ENCODE results near the gene WBP2. TPM values are rescaled to one million over a fixed set of nuclear protein-coding genes. Genes with fewer than 3 reads are reported as not detected.

The WBP2 gene
- total RNA-seq, 2 experiments from 2014 or later, result 107 TPM

DNA sequence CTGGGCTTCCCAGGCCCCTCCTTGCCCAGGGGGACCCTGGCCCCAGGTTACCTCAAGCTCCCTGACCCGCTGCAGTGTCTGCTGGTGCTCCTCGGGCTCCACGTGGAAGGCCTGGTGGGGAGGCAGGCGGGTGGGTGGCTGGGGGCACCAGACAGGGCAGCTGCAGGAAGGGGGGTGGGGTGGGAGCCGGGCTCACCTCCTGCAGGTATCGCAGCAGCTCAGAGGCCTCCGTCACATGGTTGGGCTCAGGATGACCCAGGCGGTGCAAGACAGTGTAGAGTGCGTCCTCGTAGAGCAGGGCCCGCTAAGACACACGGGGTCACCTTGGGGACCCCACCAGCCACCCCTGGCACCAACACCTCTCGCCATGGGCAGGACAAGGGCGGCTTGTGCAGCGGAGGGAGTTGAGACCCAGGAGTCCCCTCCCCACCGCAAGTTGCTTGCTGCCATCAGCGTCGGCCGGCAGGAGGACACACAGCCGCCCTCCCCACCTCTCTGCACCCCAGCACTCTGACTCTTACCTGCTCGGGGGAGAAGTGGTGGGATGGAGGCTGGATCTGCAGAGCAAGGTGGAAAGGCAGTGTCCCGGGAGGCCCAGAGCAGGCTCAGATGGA is 12.1 kb downstream of the WBP2 start:
- peaks cover 10% of the 10 kb centered on the region for H3K4me1 Mint-ChIP-seq
- DNase-seq, result peak; percentile 31
- POLR2A ChIA-PET, result interaction anchor here (0.6 to 8.7 kb wide), 16 partner anchors 9 to 427 kb away, joined by 3 to 126 read pairs (median 10); partner anchors contain the start of genes TRIM47, TRIM65, UNK and WBP2
- no peaks in the 10 kb centered on the region for H3K9me3 Mint-ChIP-seq
- peak overlapping the region; percentile 99 for H3K27ac Mint-ChIP-seq
- H3K36me3 Mint-ChIP-seq, result peaks cover 8% of the 10 kb centered on the region
- H3K4me3 Mint-ChIP-seq, result peak overlapping the region; percentile 91
- ATAC-seq (ENCODE audit: low read depth), result peak; percentile 26
- no peaks in the 10 kb centered on the region for H3K27me3 Mint-ChIP-seq

DNA sequence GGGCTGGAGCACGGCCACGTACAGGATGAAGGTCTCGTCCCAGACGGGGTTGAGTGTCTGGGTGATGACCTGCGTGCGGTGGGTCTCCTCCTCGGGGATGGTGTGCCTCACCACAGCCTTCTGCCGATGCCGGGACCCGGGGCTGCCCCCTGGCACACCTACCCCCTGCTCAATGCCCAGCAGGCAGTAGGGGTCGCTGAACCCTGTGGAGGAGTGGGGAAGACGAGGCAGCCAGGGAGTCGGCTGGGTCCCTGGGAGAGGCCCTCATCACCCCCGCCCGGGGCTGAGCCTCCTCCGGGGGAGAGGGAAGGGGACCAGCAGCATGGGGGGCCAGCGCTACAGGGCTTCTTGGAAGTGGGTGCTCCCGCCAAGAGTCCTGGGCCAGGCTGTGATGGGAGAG is 12.7 kb downstream of the WBP2 start:
- Mint-ChIP-seq H3K4me1 (peaks cover 13% of the 10 kb centered on the region), H3K27me3 (no peaks in the 10 kb centered on the region), H3K36me3 (peaks cover 5% of the 10 kb centered on the region), H3K4me3 (peak overlapping the region; percentile 91), H3K27ac (peak overlapping the region; percentile 99), H3K9me3 (no peaks in the 10 kb centered on the region)
- DNase-seq, result peak; percentile 30
- POLR2A ChIA-PET, result interaction anchor here (0.6 to 8.7 kb wide), 6 partner anchors 8 to 66 kb away, joined by 3 to 126 read pairs (median 57); partner anchors contain the start of gene WBP2
- ATAC-seq (ENCODE audit: low read depth), result no peak

DNA sequence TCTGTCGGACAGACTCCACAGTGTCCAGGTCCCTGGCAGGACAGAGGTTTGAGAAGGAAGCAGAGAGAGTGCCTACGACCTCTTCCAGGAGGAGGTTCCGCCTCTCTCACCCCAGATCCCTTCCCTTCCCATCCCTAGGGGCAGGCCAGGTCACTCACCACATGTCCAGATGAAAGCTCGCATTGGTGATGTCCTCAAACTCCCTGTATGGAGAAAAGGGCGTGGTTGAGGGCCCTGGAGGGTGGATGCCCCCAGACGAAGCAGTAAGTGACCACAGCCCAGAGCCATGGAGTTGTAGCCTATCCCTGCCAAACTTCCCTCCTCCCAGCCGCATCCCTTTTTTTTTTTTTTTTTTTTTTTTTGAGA is 14.4 kb downstream of the WBP2 start:
- ATAC-seq (ENCODE audit: low read depth) (no peak), DNase-seq (no peak)
- Mint-ChIP-seq H3K27me3 (no peaks in the 10 kb centered on the region), H3K4me3 (no peak overlapping the region), H3K27ac (no peak overlapping the region), H3K36me3 (peaks cover 7% of the 10 kb centered on the region), H3K4me1 (peaks cover 12% of the 10 kb centered on the region), H3K9me3 (no peaks in the 10 kb centered on the region)
- POLR2A ChIA-PET, result interaction anchor here (0.6 to 1.3 kb wide), 7 partner anchors 7 to 63 kb away, joined by 3 to 7 read pairs (median 3); partner anchors contain the start of gene TRIM65

DNA sequence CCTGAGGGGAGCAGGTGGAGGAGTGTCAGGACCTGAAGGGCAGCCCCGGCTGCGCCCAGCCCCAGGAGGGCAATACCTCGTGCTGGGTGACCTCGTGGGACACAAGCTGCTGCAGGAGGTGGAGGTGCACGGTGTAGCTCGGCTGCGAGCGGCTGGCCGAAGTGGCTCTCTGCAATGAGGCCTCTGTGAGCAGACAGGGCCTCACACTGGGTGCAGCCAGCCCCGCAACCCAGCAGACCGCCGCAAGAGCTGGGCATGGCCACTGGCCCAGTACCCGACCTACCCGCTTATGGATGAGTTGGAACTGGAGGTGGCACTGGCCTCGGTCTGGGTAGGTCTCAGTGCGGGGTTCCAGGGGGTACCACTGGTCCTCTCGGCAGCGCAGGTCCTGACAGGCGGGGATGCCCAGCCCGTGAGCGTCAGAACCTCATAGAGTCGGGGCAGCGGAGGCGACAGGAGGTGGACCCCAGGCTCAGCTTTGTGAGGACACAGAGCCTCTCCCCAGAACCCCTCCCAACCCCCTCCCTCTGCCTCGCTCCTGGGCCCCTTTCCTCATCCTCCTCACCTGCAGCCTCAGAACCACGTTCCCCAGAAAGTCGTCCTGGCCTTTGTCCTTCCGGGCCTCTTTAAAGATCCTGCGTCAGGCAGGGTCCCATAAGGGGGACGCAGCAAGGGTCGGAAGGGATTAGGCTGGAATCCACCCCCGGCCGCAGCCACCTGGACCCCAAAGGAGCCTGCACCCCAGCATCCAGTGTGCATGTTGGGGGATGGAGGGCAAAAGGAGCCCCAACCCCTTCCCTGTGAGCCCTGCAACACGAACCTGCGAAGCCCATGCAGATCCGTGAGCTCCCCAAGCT is 15.0 kb downstream of the WBP2 start:
- no peaks in the 10 kb centered on the region for H3K9me3 Mint-ChIP-seq
- no peak for ATAC-seq (ENCODE audit: low read depth)
- H3K4me1 Mint-ChIP-seq, result peaks cover 9% of the 10 kb centered on the region
- POLR2A ChIA-PET, result interaction anchor here (0.6 to 0.7 kb wide), 2 partner anchors 17 to 60 kb away, joined by 3 to 5 read pairs; no protein-coding TSS in a partner anchor
- no peak overlapping the region for H3K27ac Mint-ChIP-seq
- no peak for DNase-seq
- peaks cover 7% of the 10 kb centered on the region for H3K36me3 Mint-ChIP-seq
- H3K27me3 Mint-ChIP-seq, result no peaks in the 10 kb centered on the region
- no peak overlapping the region for H3K4me3 Mint-ChIP-seq

DNA sequence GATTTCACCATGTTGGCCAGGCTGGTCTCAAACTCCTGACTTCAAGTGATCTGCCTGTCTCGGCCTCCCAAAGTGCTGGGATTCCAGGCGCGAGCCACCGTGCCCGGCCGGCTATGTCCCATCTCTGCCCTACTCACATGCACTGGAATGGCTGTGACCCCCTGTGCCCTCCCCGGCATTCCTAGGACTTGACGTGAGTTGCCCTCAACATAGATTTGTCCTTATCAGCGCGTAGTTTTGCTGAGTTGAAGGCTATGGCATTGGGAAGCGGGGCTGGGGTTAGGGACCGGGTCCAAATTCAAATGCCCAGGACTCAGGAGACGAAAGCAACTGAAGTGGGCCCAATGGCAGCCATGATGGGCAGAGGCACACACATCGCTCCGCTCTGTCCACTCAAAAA is 16.7 kb downstream of the WBP2 start:
- peaks cover 12% of the 10 kb centered on the region for H3K36me3 Mint-ChIP-seq
- peaks cover 24% of the 10 kb centered on the region for H3K4me1 Mint-ChIP-seq
- POLR2A ChIA-PET, result interaction anchor here (2.8 kb wide), 1 partner anchor 37 kb away, joined by 11 read pairs; no protein-coding TSS in a partner anchor

DNA sequence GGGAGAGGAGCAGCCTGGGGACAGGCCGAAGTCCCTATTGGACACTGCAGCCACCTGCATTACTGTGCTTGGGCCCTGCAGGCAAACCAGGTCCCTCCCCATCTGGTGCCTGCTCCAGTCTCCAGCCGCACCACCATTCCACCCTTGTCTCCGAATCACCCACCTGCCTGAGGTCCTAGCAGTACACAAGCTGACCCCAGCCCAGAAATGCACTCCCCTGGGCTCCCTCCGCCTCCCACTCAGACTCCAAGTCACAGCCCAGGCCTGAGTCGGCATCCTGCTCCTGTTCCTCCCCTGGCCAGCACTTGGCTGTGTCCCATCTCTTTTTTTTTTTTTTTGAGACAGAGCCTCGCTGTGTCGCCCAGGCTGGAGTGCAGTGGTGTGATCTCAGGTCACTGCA is 17.2 kb downstream of the WBP2 start:
- no peaks in the 10 kb centered on the region for H3K27me3 Mint-ChIP-seq
- DNase-seq (no peak), ATAC-seq (ENCODE audit: low read depth) (no peak)
- no peak overlapping the region for H3K4me3 Mint-ChIP-seq
- peaks cover 9% of the 10 kb centered on the region for H3K36me3 Mint-ChIP-seq
- POLR2A ChIA-PET, result interaction anchor here (0.5 to 2.8 kb wide), 3 partner anchors 38 to 42 kb away, joined by 3 to 11 read pairs (median 6); no protein-coding TSS in a partner anchor
- H3K9me3 Mint-ChIP-seq, result no peaks in the 10 kb centered on the region
- H3K4me1 Mint-ChIP-seq, result peaks cover 29% of the 10 kb centered on the region
- H3K27ac Mint-ChIP-seq, result no peak overlapping the region

More for the DNA sequence above, 16.7 kb downstream of the WBP2 start:
- Mint-ChIP-seq H3K9me3 (no peaks in the 10 kb centered on the region), H3K4me3 (no peak overlapping the region), H3K27ac (no peak overlapping the region), H3K27me3 (no peaks in the 10 kb centered on the region)
- ATAC-seq (ENCODE audit: low read depth), result no peak
- DNase-seq, result no peak

DNA sequence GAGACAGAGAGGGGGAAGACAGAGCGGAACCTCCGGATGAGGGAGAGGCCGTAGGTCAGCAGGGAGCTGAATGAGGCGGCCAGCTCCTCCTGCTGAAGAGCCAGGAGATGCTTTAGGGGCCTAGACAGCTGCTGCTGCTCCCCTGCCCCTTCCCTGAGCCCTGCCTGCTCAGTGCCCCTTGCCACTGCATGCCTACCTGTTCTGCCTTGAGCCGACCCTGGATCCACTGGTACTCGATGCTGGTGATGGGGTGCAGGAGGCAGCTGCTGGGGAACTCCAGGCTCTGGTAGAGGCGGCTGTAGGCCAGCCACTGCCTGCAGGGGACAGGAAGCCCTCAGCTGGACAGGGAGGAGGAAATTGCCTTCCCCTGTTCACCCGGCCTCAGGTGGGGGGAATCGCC is 18.5 kb downstream of the WBP2 start:
- POLR2A ChIA-PET, result interaction anchor here (1.0 to 5.6 kb wide), 4 partner anchors 8 to 39 kb away, joined by 3 to 75 read pairs (median 8); partner anchors contain the start of gene UNC13D
- no peak overlapping the region for H3K4me3 Mint-ChIP-seq
- DNase-seq (no peak), ATAC-seq (ENCODE audit: low read depth) (no peak)
- H3K4me1 Mint-ChIP-seq, result peaks cover 32% of the 10 kb centered on the region
- no peaks in the 10 kb centered on the region for H3K27me3 Mint-ChIP-seq
- no peak overlapping the region for H3K27ac Mint-ChIP-seq
- H3K9me3 Mint-ChIP-seq, result no peaks in the 10 kb centered on the region
- H3K36me3 Mint-ChIP-seq, result peaks cover 7% of the 10 kb centered on the region

DNA sequence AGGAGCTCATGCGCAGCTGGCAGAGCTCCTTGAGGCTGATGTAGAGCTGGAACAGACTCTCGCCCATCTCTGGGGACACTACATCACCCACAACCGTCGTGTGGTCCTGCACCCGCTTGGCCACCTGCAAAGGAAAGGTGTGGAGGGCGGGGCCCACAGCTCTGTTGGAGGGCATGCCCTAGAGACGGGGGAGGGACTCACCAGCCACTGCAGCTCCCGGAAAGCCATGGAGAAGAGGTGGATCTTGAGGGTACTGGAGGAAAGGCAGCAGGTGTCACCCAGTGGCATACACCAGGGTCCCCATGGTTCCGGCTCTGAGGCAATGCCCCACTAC is 19.5 kb downstream of the WBP2 start:
- DNase-seq (no peak), ATAC-seq (ENCODE audit: low read depth) (no peak)
- Mint-ChIP-seq H3K27me3 (no peaks in the 10 kb centered on the region), H3K4me3 (no peak overlapping the region), H3K9me3 (no peaks in the 10 kb centered on the region), H3K27ac (no peak overlapping the region), H3K36me3 (peaks cover 8% of the 10 kb centered on the region), H3K4me1 (peaks cover 32% of the 10 kb centered on the region)
- POLR2A ChIA-PET, result interaction anchor here (0.6 to 5.6 kb wide), 4 partner anchors 9 to 58 kb away, joined by 3 to 75 read pairs (median 30); partner anchors contain the start of gene UNC13D

DNA sequence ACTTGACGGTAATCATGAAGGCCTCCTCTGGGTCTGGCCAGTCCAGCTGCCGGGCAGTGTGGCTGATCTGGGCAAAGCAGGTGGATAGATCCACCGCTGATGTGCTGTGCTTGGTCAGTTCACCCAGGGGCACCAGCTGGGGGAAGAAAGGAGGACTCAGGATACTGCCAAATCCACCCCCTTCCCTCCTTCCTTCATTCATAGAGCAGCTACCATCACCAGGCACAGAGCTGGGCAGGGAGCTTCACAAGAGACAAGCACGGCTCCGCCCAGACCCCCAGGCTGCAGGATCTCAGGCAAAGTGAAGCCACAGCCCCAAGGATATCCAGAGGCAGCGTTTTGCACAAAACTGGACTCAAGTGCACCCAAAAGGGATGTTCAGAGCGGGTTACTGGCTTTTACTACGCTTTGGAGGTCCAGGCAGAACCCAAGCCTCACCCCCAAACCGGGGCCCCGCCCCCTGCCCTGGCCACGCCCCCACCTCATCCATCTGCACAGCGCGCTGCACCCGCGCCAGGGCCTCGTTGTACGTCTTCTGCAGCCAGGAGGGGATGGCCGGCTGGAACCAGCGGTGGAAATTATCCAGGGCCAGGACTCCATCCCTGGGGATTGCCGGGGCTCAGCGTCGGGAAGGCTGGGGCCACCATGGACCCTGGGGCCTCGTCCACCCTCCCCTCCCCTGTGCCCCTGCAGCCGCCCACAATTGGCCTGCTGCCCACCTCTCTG is 20.0 kb downstream of the WBP2 start:
- no peak for DNase-seq
- Mint-ChIP-seq H3K9me3 (no peaks in the 10 kb centered on the region), H3K4me3 (peak overlapping the region; percentile 3), H3K27me3 (no peaks in the 10 kb centered on the region), H3K36me3 (peaks cover 10% of the 10 kb centered on the region), H3K27ac (peak overlapping the region; percentile 92), H3K4me1 (peaks cover 34% of the 10 kb centered on the region)
- POLR2A ChIA-PET, result interaction anchor here (1.3 to 5.6 kb wide), 4 partner anchors 9 to 57 kb away, joined by 3 to 75 read pairs (median 31); partner anchors contain the start of gene UNC13D
- no peak for ATAC-seq (ENCODE audit: low read depth)

DNA sequence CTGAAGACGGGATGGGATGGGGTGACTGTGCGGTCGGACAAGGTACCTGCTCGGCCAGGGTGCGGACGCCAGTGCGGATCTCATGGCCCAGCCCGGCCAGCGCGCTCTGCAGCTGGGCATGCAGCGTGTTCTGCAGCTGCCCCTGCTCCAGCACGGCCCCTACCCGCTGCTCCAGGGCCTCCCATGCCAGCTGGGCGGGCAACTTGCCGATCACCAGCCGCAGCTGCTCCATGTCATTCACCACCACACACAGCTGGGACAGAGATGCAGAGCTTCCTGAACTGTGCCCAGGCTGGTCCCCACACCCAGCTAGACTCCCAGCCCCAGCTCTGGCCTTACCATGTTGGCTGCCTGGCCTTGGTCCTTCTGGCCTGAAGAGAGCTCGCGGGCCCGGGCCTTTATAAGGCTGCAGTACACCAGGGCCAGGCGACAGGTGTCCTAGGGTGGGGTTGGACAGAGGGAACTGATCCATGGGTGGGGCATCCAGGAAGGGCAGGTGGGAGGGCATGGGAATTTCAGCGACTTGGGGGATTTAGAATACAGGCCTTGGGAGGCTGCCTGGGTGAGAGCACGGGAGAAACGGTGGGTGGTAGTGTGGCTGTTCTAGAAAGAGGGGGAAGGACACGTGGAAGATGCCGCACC is 20.7 kb downstream of the WBP2 start:
- Mint-ChIP-seq H3K27ac (peak overlapping the region; percentile 92), H3K4me3 (peak overlapping the region; percentile 79), H3K4me1 (peaks cover 32% of the 10 kb centered on the region), H3K36me3 (peaks cover 13% of the 10 kb centered on the region), H3K9me3 (no peaks in the 10 kb centered on the region), H3K27me3 (no peaks in the 10 kb centered on the region)
- DNase-seq (no peak), ATAC-seq (ENCODE audit: low read depth) (no peak)
- POLR2A ChIA-PET, result interaction anchor here (1.2 to 5.6 kb wide), 6 partner anchors 10 to 67 kb away, joined by 3 to 75 read pairs (median 13); partner anchors contain the start of gene UNC13D

DNA sequence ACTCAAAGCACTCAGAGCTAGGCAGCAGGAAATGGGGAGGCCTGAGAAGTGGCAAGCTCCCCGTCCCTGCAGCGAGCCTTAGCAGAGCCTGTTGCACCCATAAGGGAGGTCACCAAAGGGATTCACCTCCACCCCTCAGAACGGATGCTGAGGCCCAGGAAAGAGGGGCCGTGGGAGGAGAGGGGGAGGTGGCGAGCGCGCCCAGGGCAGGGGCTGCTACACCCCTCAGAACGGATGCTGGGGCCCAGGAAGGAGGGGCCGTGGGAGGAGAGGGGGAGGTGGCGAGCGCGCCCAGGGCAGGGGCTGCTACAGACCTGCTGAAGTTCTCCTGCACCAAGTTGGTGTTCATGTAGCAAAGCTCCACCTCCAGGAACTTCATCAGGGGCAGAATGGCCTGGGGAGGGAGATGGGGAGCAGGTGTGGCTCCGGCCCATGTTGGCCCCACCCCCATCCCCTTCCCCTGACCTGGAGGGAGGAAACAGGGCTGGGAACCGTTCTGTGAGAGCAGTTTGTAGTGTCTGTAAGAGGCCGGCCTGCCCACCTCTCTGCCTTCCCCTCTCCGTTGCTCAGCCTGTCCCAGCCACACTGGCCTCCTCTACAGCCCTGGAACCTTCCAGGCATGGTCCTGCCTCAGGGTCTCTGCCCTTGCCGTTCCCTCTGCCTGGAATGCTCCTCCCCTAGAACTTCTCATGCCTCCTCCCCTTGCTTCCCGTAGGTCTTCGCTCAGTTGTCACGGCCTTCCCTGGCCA is 22.3 kb downstream of the WBP2 start:
- peak overlapping the region; percentile 79 for H3K4me3 Mint-ChIP-seq
- ATAC-seq (ENCODE audit: low read depth), result peak; percentile 69
- peaks cover 33% of the 10 kb centered on the region for H3K4me1 Mint-ChIP-seq
- H3K27ac Mint-ChIP-seq, result peak overlapping the region; percentile 92
- H3K9me3 Mint-ChIP-seq, result no peaks in the 10 kb centered on the region
- peaks cover 13% of the 10 kb centered on the region for H3K36me3 Mint-ChIP-seq
- DNase-seq, result peak; percentile 68
- no peaks in the 10 kb centered on the region for H3K27me3 Mint-ChIP-seq
- POLR2A ChIA-PET, result interaction anchor here (0.6 to 5.6 kb wide), 23 partner anchors 9 to 405 kb away, joined by 3 to 75 read pairs (median 5); partner anchors contain the start of genes TRIM65, UNC13D, UNK and WBP2

Data from activated naive CD8-positive, alpha-beta T cell treated with anti-CD3 and anti-CD28 coated beads, Interleukin-2, amount 10 ng/mL, durations not matched to agents 7 days and 5 days (primary cell).